ENCODE measurements around the gene ANGEL2. TPM values are rescaled to one million over a fixed set of nuclear protein-coding genes. Genes with fewer than 3 reads are reported as not detected.

Gene ANGEL2, protein sequence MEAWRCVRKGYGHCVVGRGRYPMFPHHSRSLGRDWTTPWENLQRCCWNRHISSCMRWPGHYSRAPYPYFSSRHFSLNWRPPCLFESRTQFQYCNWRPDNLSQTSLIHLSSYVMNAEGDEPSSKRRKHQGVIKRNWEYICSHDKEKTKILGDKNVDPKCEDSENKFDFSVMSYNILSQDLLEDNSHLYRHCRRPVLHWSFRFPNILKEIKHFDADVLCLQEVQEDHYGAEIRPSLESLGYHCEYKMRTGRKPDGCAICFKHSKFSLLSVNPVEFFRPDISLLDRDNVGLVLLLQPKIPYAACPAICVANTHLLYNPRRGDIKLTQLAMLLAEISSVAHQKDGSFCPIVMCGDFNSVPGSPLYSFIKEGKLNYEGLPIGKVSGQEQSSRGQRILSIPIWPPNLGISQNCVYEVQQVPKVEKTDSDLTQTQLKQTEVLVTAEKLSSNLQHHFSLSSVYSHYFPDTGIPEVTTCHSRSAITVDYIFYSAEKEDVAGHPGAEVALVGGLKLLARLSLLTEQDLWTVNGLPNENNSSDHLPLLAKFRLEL
- total RNA-seq = 21.9 and 22.0 TPM in 2 replicates

DNA sequence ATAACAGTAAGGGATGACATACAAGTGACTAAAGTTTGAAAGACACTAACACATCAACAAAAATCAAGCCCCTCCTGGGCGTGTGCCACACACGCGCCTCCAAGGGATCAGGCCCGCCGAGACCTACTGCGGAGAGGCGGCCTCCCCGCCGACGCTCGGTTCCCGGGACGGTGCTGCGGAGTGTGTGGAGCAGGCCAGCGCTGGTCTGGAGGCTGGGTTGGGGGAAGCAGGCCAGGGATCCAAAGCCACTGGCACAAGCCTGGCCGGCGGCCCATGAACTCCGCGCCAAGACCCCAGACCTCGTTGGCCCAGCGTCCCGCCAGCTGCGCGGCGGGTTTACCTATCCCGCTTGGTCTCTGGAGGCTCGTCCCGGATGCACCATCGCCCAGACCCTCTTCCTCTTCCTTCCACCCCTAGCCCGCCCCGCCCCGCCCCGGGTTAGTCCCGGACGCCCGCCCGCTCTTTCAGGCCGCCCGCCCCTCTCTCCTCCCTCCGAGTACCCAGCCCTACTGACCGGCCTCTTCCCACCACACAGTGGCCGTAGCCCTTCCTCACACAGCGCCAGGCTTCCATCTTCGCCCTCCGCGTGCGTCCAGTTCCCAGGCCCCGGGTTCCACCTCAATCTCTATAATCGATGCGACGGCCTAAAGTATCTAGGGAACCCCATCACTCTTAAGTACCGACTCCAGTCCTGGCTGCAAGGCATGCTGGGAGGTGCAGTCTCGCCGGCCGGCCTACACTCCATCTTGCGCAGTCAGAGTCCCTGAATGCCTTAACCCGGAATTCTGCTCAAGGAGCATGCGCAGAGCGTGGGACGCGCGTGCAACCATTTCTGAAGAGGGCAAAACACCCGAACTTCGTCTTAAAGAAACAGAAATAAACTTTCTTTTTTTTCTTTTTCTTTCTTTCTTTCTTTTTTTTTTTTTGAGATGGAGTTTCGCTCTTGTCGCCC is at the start of gene ANGEL2:
Gene ANGEL2, minus strand, starts transcription at position 769 of the 952 bp plus-strand sequence. Its CDS starts 196 bp downstream, at position 573.

DNA sequence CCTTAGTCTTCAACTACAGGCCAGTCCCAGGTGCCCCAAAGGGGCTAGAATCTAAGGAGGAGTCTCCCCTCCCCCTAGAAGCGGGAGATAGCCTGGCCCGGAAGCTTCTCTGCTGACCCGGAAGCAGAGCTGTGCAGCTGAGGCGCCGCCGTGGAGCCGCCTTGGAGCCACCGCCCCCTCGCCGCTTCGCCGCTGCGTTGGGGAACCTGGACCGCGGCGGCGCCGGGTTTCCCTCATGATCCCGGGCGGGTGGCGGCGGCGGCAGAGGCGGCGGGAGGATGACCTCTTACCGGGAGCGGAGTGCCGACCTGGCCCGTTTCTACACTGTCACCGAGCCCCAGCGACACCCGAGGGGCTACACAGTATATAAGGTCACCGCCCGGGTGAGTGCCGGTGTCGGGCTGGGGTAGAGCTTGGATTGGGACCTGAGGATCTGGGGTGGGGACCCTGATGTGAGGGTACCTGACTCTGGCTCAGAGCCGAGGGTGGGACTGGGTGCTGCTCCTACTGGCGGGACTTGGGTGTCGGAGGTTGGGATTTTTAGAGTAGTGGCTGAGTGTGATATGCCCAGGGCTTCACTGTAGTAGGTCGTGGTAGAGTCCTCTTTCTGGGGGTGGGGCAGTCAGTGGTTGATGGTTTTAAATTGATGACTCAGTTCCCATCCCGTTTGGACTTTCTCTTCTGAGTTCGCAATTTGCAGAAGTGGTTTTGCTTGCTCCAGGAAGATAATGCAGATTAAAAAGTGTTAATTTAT is 35.6 kb upstream of the ANGEL2 start, which contains the start of gene RPS6KC1:
Gene RPS6KC1, plus strand, starts transcription at position 115 of the 754 bp plus-strand sequence. Its CDS starts 164 bp downstream, at position 279.

DNA sequence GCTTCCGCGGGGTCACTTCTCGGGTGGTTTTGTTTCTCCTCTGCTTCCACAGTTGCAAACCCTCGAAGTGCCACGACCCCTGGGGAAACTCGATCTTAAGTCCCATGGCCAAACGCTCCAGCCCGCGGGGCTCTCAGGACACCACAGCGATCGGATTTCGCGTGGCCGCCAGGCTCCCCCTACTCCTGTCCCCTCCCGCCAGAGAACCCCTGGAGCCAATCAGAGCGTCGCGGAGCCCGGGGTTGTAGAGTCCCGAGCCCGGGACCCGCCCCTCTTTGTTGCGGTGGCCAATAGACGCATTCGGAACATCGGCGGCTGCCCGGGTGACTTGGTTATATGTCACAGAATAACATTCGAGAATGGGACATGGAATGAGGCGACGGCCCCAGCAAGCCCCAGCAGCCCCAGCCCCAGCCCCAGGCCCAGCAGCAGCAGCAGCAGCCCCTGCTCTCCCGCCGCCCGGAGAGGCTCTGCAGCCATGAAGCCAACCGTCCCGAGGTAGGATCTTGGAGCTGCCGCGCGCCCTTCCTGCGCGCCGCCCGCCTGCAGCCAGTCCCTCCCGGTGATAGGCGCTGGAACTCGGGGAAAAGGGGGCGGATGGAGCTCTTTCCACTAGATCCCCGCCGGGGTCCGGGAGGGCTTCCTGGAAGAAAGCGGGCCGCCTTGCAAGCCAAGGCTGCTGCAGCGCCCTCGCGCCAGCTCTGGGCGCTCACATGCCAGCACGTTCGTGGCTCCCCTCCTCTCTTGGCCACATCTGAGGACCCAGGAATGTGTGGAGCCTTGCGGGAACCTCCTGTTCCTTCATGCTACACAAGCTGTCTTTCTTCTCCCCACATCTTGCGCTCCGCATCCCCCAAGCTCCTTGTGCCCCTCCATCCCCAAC is 65.2 kb downstream of the ANGEL2 start, which contains the start of gene VASH2:
Gene VASH2, plus strand, starts transcription at position 299 of the 883 bp plus-strand sequence. CDS start 1,002 bp downstream, outside the sequence.

Other genes with a start within 250 kb of the ANGEL2 start
- 15.5 and 25.3 TPM in 2 replicates for gene NSL1, start 224.1 kb downstream of the ANGEL2 start, total RNA-seq
- gene TATDN3, start 224.0 kb downstream of the ANGEL2 start, total RNA-seq = 11.9 and 21.6 TPM in 2 replicates
- gene SPATA45, start 168.2 kb downstream of the ANGEL2 start, total RNA-seq = not detected in 2 replicates
- 5.8 and 7.4 TPM in 2 replicates for gene FLVCR1, start 157.6 kb downstream of the ANGEL2 start, total RNA-seq
- gene VASH2, start 65.3 kb downstream of the ANGEL2 start, total RNA-seq = 0.04 TPM in 1 of 2 replicates, not detected in the other
- 11.1 and 15.4 TPM in 2 replicates for gene RPS6KC1, start 35.4 kb upstream of the ANGEL2 start, total RNA-seq